Activated T-helper 1 cell treated with anti-CD3 and anti-CD28 coated beads, Interleukin-2, amount 50 U/mL, for 16 hours (primary cell): ENCODE data around the gene GNAI2.
"Not testable (repeated sequence)": the region's sequence is repeated elsewhere in the genome, so short reads cannot be mapped to it uniquely, and the experiment has no call there.

ENCODE experiments used
- DNase-seq, 2 donors: peaks; one replicate each; pipeline ENCODE4 v3.0.0-alpha.2; 2020; ENCODE audit warnings: low read depth in 1 of 2, low spot score in 1 of 2

GNAI2 gene

DNA sequence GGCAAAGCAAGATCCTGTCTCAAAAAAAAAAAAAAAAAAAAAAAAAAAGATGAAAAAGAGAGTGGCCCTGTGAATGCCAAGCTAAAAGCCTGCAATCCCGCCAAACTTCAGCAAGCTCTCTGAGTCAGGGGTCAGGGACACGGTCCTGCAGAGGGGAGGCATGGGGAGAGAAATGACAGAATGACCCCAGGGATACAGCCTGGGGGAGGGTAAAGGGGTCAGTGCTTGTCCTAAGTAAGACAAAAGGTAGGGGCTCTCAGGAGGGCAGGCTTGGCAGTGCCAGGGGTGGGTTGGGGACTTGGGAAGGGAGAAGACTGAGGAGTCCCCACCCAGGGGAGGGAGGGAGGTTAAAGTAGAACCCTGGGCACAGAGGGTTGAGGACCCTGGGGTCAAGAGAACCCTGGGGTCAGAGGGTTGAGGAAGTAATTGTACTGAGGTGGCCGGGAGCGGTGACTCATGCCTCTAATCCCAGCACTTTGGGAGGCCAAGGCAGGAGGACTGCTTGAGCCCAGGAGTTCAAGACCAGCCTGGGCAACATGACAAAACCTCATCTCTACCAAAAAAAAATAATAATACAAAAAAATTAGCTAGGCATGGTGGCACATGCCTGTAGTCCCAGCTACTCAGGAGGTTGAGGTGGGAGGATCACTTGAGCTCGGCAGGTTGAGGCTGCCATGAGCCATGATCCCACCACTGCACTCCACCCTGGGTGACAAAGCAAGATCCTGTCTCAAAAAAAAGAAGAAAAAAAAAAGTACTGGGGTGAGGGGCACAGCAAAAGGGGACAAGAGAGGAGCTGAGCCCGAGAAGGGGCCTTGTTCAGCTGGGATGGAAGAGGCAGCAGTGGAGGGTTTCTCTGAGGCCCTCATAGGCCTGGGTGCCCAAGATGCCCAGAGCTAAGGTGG lies 27.7 kb downstream of the GNAI2 start:
- no peak for DNase-seq

DNA sequence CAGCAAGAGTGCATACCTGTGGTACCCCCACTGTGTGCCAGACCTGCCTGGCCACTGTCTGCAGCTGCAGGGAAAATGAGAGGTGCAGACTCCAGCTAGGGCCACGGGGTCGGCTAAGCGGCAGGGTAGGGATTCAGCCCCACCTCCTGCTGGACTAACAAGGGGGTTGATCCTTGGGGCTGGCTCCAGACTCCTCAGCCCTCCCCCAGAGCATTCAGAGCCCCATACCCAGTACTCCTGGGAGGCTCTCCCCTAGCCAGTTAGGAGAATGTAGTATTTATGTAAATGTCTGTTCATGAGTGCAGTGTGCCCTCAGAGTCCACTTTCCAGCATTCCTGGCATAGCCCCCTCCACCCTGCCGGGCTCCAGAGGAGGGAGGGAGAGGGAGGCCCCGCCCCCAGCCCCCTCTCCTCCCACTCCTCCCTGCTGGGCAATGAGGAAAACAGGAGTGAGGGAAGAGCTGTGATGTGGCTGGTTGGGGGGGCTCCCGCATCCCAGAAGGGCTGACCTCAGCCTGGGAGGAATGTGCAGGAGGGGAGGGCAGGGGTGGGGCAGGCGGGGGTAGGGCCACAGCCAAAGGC lies 28.5 kb downstream of the GNAI2 start:
- DNase-seq = no peak

DNA sequence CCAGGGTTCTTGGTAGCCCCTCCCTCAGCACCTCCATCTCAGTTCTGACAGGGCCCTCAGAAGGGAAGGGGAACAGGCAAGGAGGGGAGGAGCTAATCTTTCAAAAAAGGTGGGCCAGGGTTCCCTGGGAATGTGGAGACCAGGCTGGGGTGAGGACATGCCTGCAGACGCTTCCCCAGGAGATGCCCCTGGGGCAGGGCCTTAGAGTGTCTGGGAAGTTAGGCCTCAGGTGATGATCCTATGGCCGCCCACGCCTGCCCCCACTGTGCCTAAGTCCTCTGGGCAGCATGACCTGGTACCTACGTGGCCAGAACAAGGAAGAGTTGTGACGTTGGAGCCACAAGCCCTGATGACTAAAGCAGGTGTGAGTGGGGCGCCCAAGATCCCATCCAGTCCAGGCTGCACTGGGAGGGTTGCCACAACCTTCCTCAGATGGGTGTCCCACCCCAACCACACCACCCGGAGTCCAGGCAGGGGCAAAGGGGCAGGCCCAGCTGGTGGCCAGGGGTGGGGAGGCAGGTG lies 29.0 kb downstream of the GNAI2 start:
- DNase-seq = no peak

DNA sequence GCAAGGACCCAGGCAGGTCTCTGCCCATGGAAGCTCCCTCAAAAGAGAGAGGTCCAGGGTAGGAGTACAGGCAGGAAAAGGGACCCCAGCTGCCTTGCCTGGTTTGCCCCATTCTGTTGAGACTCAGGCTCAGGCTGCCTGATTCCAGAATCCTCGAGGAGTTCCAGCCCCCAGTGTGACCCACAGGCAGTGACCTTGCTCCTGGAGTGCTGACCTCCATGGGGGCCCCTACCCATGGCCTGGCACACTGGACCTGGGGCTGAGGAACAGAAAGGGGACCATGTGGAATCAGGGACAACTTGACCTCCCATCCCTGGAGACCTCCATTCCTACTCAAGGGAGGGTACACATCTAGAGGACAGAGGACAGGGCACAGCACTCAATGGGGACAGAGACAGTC lies 29.6 kb downstream of the GNAI2 start:
- DNase-seq = no peak

DNA sequence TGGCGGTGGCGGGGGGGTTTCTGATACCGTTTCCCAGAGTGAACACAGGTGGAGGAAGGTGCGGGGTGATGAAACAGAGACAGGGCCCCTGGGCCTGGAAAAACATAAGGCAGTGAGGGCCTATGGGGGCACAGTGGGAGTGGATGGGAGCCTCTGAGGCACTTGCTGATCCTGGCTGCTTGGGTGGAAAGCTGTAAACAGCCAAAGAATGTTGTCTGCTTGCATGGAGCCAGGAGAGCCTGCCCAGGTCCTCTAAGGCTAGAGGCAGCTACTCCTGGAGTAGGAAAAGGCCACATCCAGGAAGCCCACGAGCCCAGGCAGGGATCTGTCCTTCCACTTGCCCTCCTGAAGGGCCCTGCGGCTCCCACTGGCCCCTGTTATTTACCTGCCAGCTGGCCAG lies 30.0 kb downstream of the GNAI2 start:
- no peak for DNase-seq

DNA sequence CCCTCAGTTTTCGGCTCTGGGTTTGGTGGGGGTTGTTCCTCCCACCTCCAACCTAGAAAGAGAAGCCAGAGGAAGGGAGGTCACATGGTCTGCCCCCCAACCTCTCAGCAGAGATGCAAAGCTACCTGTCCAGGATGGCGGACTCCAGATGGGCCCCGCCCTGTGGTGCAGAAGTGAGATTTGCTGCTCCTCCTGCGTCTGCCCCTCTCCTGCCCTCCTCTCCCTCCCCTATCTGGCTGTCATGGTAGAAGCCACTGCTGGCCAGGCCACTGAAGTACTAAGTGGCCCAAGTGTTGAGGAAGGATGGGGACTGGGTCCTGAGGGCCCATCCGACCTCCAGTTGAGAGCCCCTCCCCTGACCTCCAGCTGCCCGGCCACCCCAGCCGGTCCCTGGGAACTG lies 30.8 kb downstream of the GNAI2 start:
- DNase-seq = no peak

DNA sequence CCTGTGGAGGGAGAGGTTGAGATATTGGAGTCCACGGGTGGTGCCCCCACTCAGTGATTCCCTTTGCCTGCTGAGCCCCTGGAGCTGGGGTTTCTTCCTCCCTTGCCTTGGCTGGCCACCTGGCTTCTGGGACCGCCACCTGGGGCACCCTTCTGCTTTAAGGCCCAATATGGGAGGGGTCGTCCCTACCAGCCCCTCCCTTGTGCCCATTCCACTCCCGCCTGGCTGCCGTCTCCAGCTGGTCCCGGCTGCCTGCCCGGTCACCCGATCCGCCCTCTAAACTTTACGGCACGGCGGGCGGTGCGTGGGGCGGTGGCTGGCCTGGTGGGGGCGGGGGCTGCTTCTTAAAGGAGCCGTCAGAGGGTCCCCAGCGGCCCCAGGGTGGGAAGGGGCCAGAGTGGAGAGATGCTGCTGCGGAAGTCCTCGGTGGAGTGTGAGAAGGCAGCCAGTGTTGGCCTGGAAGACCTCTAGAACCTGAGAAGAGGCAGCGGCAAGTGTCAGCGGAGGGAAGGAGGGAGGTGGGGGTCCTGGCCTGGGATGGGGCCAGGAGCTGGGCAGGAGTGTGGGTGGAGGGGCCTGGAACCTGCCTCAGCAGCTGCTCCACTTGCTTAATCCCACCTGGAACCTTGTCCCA lies 31.4 kb downstream of the GNAI2 start:
- DNase-seq = no peak

DNA sequence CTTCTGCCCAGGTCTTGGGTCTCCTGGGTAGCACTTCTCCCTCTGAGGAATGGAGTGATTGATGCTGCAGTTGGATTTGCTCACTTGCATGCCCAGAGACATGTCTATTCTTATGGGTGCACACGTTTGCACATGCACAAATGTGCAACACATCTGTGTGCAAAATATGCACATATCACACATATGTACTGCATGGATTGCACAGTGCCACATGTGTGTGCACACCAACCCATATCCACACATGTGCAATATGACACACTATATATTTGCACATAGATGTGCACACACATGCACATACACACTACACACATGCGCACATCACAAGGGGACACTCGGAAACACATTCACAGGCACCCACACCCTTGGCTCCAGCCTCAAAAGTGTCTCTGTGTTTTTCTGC lies 32.3 kb downstream of the GNAI2 start:
- DNase-seq = no peak

DNA sequence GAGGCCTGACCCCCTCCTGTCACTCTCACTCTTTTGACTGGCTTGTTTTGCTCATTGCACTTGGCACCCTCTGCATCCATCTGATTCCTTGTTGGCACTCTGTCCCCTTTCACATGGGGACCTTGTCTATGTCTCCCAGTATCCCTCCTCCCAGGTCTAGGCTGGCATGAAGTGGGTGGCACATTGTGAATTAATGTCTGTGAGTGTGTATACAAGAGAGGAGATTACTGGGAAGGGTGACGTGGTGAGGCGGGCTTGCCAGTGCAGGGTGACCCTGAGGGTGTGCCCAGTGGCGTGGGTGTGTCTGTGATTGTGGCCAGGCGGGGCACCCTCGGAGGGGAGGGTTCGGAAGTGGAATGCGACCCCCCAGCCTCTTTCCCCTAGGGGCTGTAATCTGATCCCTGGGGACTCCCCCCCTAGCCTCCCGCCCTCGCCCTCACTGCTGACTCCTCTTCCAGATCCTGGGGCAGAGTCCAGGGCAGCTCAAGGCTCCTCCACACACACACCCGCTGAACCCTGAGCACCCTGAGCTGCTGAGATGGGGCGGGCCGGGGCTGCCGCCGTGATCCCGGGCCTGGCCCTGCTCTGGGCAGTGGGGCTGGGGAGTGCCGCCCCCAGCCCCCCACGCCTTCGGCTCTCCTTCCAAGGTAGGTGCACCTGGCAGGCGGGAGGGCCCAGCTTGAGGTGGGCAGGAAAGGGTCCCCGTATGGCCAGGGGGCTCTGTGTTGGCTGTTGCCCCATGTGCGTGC lies 32.9 kb downstream of the GNAI2 start, which contains the start of gene SEMA3B:
SEMA3B (plus strand) TSS at position 445 of the 749 bp plus-strand sequence; CDS start at position 539, 94 bp downstream.
- no peak for DNase-seq

DNA sequence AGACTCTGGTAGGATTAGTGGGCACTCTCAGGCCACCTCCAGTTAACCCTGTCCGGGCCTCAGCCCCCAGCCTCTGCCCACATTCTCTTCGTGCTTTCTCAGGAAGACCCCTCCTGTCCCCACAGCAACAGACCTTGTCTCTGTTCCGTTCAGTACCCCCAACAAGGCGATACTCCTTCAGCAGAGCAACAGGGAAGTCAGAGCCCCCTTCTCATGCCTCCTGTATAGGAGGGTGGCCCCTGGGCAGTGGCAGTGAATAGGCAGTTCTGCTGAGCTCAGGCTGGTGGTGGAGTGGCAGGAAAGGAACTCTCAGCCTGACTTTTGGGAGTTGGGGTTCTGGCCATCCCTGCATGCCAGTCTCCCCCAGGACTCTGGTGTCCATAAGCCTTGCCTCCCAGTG lies 33.5 kb downstream of the GNAI2 start:
- DNase-seq = no peak

DNA sequence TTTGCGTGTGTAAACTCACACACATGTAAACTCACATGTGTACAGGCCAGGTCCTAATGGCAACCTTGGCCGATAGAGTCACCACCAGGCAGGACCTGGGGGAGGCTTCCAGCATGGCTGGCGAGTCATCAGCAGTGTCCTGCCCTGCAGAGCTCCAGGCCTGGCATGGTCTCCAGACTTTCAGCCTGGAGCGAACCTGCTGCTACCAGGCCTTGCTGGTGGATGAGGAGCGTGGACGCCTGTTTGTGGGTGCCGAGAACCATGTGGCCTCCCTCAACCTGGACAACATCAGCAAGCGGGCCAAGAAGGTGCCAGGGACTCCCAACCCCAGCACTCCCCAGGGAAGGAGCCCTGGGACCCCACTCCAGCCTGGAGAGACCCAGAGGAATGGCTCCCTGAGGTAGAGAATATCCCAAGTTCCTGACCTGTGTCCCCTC lies 34.0 kb downstream of the GNAI2 start:
- DNase-seq = no peak

DNA sequence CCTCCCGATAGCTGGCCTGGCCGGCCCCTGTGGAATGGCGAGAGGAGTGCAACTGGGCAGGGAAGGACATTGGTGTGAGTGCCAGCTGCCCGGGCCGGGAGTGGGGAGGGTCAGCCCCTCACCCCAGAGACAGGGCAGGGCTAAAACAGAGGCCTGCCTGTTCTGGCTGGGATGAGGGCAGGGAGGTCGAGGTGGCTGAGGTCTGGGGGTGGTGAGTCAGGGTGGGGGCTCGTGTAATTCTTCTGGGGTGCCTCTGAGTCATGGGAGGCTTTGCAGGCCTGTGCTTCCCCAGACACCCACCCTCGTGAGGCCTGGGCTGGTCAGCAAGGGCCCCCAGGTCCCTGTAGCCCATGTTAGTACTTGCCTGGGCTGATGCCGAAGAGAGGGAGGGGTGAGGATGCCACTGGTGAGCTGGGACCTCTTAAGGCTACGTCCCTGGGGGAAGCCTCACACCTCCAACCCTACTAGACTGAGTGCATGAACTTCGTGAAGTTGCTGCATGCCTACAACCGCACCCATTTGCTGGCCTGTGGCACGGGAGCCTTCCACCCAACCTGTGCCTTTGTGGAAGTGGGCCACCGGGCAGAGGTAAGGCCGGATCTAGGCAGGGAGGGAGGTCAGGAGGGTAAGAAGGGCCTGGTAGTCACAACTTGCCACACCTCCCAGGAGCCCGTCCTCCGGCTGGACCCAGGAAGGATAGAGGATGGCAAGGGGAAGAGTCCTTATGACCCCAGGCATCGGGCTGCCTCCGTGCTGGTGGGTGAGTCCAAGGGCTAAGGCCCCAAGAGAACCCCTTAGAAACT lies 34.6 kb downstream of the GNAI2 start:
- DNase-seq = no peak

DNA sequence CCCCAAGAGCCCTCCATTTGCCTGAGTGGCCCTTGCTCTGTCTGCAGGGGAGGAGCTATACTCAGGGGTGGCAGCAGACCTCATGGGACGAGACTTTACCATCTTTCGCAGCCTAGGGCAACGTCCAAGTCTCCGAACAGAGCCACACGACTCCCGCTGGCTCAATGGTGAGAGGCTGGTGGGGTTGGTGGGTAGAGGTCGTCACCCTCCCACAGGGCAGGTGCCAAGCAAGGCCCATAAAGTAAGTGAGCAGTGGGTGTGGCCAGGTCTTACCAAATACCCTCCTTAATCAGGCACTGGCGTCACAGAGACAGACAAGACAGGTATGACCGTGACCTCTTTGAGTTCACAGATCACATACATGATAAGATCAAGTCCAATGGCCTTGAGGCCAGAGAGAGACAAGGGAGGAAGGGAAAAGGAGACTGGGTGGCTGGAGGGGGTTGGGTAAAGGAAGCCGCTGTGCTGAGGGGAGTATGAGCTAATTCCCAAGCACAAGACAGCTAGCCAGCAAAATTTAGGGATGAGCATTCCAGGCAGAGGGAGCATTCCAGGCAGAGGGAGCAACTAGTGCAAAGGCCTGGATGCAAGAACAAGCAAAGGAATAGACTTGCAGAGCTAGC lies 35.4 kb downstream of the GNAI2 start:
- DNase-seq = no peak

DNA sequence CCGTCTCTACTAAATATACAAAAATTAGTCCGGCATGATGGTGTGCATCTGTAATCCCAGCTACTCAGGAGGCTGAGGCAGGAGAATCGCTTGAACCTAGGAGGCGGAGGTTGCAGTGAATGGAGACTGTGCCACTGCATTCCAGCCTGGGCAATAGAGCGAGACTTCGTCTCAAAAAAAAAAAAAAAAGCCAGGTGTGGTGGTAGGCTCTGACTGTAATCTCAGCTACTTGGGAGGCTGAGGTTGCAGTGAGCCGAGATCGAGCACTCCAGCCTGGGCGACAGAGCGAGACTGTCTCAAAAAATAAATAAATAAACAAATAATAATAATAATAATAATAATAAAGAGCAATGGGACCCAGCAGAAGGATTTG lies 36.5 kb downstream of the GNAI2 start:
- DNase-seq = not testable (repeated sequence)

DNA sequence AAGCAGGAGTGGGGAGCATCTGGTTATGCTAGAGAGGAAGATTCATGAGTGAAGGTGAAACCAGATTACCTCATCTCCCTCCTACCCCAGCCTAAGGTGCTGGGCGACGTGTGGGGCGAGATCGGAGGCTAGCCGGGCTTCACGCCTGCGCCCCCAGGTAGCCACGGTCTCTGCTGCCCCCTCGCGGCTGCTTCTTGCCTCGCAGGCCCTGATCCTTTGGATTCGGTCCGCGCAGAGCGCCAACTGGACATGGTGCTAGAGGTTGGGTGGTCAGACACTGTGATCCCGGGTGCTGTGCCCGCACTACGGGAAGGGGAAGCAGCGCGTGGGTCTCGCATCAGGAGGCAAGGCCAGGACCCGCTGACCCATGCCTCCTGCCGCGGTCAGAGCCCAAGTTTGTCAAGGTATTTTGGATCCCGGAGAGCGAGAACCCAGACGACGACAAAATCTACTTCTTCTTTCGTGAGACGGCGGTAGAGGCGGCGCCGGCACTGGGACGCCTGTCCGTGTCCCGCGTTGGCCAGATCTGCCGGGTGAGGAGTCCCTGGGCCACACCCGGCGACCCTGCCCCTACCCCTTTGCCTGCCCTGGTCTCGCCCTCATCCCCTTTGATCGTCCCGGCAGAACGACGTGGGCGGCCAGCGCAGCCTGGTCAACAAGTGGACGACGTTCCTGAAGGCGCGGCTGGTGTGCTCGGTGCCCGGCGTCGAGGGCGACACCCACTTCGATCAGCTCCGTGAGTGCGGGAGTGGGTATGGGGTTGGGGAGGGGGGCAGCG lies 37.1 kb downstream of the GNAI2 start:
- DNase-seq = peak; percentile 79 to 88

DNA sequence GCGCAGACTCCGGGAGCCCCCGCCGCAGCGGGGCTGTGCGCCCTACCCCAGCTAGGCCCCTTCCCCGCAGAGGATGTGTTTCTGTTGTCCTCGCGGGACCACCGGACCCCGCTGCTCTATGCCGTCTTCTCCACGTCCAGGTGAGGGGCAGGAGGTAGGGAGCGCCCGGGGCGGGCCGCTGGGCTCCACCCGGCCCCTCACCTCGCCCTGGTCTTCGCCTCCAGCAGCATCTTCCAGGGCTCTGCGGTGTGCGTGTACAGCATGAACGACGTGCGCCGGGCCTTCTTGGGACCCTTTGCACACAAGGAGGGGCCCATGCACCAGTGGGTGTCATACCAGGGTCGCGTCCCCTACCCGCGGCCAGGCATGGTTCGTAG lies 37.7 kb downstream of the GNAI2 start:
- DNase-seq = no peak

DNA sequence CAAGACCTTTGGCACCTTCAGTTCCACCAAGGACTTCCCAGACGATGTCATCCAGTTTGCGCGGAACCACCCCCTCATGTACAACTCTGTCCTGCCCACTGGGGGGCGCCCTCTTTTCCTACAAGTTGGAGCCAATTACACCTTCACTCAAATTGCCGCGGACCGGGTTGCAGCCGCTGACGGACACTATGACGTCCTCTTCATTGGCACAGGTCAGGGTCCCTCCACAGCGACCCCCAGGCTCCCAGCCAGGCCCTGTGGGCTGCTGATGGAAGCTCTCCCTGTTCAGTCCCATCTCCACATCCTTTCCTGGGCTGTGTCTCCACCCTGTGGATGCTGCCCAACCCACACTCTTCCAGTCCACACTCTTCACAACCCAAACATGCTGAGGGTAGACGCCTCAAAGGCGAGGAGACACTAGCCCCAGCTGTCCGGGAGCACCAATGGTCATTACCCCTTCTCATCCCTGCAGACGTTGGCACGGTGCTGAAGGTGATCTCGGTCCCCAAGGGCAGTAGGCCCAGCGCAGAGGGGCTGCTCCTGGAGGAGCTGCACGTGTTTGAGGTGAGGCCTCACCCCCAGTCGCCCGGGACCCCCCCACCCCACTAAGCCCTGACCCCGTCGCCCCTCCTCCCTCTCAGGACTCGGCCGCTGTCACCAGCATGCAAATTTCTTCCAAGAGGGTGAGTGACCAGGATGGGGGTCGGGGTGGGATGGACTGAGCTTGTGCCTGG lies 38.5 kb downstream of the GNAI2 start:
- DNase-seq = peak; percentile 43 to 56

DNA sequence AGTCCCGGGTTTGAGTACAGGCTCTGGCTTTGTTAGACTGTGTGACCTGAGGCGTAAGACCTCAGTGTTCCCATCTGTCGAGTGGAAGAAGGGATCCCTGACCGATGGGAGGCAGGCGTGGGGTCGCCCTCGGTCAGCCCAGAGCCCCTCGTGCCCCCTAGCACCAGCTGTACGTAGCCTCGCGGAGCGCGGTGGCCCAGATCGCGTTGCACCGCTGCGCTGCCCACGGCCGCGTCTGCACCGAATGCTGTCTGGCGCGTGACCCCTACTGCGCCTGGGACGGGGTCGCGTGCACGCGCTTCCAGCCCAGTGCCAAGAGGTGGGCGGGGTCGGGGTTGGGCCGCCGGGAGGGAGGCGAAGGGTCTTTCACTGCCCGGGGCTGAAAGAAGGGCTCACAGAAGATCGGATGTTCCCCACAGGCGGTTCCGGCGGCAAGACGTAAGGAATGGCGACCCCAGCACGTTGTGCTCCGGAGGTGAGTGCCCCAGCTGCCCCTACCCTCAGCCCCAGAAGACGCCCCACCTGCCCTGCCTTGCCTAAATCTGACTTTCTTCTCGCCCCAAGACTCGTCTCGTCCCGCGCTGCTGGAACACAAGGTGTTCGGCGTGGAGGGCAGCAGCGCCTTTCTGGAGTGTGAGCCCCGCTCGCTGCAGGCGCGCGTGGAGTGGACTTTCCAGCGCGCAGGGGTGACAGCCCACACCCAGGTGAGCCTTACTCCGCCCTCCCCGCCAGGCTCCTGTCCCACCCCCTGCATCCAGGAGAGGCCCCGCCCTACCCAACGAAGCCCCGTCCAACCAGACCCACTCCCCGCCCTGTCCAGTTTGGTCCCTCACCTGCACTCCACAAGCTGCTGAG lies 39.4 kb downstream of the GNAI2 start:
- DNase-seq = no peak
